GM19397 (cell line): ENCODE data around the gene ZNF350.
"Not testable (repeated sequence)": the region's sequence is repeated elsewhere in the genome, so short reads cannot be mapped to it uniquely, and the experiment has no call there.

Source experiments
- ATAC-seq: cut with Tn5 transposase; IDR thresholded peaks from one replicate; pipeline ENCODE4 v1.9.1; 2021; ENCODE audit warnings: mild to moderate bottlenecking, moderate library complexity; ENCODE audit not compliant: unreplicated experiment

ZNF350 gene

GRCh38 chr19:51975787-51976186, 10.9 kb downstream of the ZNF350 start:
- ATAC-seq: not testable (repeated sequence)

- no peak for ATAC-seq
Measured at GRCh38 chr19:51971624-51972023, 15.0 kb downstream of the ZNF350 start.

- no peak for ATAC-seq
Measured at GRCh38 chr19:51970718-51971117, 15.9 kb downstream of the ZNF350 start.

- no peak for ATAC-seq
Measured at GRCh38 chr19:51965583-51965982, 21.1 kb downstream of the ZNF350 start.

GRCh38 chr19:51960621-51961233, 25.9 kb downstream of the ZNF350 start:
- ATAC-seq: not testable (repeated sequence)

- no peak for ATAC-seq
Measured at GRCh38 chr19:51959791-51960190, 26.8 kb downstream of the ZNF350 start.

- not testable (repeated sequence) for ATAC-seq
Measured at GRCh38 chr19:51957846-51958245, 28.8 kb downstream of the ZNF350 start.

- ATAC-seq: no peak
Measured at GRCh38 chr19:51948975-51949374, 37.7 kb downstream of the ZNF350 start.

GRCh38 chr19:51946602-51947001, 40.0 kb downstream of the ZNF350 start:
- no peak for ATAC-seq

- ATAC-seq: no peak
Measured at GRCh38 chr19:51944798-51945552, 41.7 kb downstream of the ZNF350 start.

GRCh38 chr19:51938936-51939335, 47.7 kb downstream of the ZNF350 start:
- ATAC-seq: no peak

- no peak for ATAC-seq
Measured at GRCh38 chr19:51931921-51932320, 54.7 kb downstream of the ZNF350 start.

- ATAC-seq: no peak
Measured at GRCh38 chr19:51927859-51928258, 58.8 kb downstream of the ZNF350 start.

- peak; percentile 90 for ATAC-seq
Measured at GRCh38 chr19:51926784-51927741, 59.6 kb downstream of the ZNF350 start, which contains the start of gene ZNF613. Gene ZNF613, plus strand, starts transcription at chr19:51927472. Its CDS starts 8,749 bp downstream, at chr19:51936221.

- no peak for ATAC-seq
Measured at GRCh38 chr19:51926426-51926783, 60.2 kb downstream of the ZNF350 start.

- no peak for ATAC-seq
Measured at GRCh38 chr19:51921949-51922348, 64.7 kb downstream of the ZNF350 start.

- ATAC-seq: no peak
Measured at GRCh38 chr19:51919606-51920005, 67.0 kb downstream of the ZNF350 start.

GRCh38 chr19:51916167-51916566, 70.5 kb downstream of the ZNF350 start:
- no peak for ATAC-seq

GRCh38 chr19:51915324-51915867, 71.2 kb downstream of the ZNF350 start:
- ATAC-seq: no peak
